Stimulated activated CD4-positive, alpha-beta T cell treated with anti-CD3 and anti-CD28 coated beads, Interleukin-12 subunit alpha, Interleukin-12 subunit beta, amount 100 ng/mL, for 48 hours (primary cell): ENCODE data around the gene CHRNB2.

ENCODE experiments used
- DNase-seq, 3 donors: peaks; one replicate each; pipeline ENCODE4 v3.0.0-alpha.2; 2020; ENCODE audit warnings: low read depth in 2 of 3, low spot score in 1 of 3

Gene CHRNB2

DNA sequence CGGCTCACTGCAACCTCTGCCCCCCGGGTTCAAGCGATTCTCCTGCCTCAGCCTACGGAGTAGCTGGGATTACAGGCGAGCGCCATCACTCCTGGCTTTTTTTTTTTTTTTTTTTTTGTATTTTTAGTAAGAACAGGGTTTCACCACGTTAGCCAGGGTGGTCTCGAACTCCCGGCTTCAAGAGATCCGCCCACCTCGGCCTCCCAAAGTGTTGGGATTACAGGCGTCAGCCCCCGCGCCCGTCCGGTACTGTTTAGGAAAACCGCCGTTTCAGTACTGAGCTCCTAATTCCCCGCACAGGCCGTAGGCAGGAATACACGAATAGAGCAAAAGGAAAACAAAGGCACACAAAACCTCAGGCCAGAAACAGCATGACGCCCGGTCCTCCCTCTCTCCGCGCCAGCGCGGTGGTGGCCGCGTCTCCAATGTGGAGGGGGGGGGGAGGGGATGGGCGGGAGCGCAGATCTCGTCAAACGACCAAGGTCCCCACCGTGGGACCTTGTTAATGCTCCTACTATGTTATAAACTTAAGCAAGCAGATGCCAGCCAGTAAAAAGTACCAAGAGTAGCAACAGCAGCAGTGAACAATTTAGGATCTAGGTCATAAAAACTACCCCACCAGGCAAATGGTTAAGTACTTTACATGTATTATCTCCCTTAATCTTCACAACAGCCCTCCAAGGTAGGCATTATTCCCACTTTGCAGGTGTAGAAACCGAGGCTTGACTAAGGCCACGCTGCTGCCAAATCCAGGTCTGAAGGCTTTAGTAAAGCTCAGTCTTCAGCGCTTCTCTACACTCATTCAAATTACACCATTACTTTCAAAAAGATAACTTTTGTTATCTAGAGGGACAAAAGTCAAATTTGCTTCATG is 41.1 kb downstream of the CHRNB2 start:
- peak in 2 of 3 donors; percentile 23 to 25 for DNase-seq

GRCh38 chr1:154609398-154610380 is 42.1 kb downstream of the CHRNB2 start:
- peak; percentile 23 to 51 (median 40) for DNase-seq

DNA sequence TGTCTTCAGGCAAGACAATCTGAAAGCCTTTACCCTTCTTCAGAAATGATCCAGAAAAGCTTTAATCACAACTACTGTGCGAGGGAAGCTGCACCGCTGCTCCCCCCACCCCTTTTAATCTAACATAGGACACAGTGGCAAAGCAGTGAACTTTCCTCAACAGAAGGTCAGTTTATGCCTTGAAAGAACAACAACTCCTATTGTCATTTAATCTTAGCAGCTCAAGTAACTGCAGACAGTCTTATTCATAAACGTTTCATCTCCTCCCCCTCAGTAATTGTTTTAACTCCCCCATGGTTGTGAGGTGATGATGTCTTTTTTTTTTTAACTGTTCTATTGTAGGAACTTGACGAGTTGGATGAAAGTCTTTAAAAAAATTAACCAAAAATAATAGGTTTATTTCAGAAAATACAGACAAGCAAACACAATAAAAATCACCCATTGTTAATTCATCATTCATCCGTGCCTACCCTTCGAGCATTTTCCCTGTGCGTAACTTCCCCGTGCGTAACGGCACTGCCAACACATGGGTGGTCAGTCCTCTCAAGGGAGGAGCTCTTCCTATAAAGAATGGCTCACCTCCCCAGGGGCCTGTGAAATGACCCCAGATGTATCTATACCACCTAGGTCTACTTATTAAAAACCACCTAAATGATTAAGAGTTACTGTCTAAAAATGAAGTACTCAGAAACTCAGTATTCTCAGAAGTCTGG is 43.7 kb downstream of the CHRNB2 start:
- DNase-seq, result no peak

- no peak for DNase-seq
Measured at GRCh38 chr1:154614247-154614646, 46.7 kb downstream of the CHRNB2 start.

DNA sequence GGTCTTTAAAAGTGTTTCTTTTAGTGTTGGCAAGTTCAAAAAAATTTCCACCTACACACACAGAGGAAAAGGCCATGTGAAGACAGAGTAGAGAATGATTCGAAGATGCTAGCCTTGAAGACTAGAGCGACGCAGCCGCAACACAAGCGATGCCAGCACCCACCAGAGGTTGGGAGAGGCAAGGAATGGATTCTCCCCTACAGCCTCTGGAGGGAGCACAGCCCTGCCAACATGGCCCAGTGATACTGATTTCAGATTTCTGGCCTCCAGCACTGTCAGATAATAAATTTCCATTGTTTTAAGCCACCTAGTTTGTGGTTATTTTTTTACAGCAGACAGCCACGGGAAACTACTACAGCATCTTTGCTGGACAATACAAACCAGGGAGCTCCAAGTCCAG is 47.3 kb downstream of the CHRNB2 start:
- no peak for DNase-seq

DNA sequence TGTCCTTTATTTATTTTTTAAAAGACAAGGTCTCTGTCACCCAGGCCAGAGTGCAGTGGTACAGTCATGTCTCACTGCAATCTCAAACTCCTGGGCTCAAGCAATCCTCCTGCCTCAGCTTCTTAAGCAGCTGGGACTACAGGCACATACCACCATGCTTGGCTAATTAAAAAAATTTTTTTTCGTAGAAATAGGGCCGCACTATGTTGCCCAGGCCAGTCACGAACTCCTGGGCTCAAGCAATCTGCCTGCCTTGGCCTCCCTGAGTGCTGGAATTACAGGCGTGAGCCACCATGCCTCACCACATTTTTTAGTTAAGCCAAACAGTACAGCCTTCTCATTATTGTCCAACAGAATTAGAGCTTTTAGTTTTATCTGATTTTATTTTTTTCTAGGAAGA is 47.8 kb downstream of the CHRNB2 start:
- no peak for DNase-seq

GRCh38 chr1:154616659-154617345 is 49.2 kb downstream of the CHRNB2 start:
- DNase-seq, result no peak

DNA sequence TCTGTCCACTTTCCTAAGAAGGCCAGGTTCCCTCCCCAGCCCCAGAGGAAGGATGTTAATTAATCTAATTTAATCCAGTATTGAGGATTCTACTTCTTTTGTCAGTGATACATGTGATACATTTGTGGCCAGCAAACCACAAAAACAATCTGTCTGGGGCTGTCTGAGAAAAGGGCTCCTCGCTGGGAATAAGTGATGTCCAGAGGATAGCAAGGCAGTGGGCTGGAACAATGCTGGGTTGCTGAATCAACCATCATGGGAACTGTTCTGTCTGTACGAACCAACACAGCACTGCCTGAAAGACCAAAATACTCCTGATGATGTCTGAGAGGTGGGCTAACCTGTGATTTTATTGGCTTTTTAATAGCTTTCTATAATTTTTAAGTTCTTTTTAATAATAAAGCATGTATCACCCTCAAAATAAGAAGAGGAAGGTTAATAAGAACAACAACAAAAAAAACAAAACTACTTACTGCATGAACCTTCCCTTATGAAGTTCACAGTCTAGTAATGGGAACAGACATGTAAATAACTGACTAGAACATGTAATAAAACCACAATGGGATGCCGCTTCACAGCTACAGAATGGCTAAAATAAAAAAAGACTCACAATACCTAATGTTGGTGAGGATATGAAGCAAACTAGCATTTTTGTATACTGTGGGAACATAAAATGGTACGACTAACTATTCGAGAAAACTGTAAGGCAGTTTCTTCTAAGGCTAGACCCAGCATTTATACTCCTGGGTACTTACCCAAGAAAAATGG is 51.8 kb downstream of the CHRNB2 start:
- DNase-seq, result no peak

DNA sequence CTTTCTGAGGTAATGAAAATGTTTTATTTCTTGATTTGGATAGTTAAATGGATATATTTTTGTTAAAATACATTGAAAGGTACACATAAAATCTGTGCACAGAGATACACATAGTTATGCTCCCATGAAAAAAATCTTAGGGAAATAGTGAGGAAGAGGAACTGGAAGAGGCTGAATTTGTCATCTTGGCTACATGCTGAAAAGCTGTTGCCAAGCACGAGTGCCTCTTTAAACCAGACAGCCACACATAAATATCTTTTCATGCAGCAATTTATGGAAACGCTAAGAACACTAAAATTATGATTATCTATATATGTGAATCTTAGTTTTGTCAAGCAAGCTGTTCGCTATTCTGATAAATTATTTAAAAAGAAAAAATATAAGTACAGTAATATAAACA is 53.2 kb downstream of the CHRNB2 start:
- DNase-seq, result no peak

DNA sequence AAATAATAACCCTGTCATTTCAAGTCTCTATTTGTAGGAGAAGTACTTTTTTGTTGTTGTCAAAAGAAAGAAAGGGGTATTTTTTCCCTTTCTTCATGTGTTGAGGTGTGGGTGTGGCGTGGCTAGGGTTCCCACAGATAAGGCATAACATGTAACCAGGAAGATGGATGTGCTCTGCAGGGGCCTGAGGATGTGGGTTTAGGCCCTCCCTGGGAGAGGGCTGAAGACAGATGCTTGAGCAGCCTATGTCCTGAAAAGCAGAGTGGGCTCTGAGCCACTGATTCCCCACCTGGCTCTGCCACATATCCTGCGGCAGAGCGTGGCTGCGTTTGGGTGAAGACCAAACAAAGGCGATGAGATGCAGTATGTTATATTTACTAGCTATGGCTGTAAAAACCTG is 54.3 kb downstream of the CHRNB2 start:
- DNase-seq, result no peak

DNA sequence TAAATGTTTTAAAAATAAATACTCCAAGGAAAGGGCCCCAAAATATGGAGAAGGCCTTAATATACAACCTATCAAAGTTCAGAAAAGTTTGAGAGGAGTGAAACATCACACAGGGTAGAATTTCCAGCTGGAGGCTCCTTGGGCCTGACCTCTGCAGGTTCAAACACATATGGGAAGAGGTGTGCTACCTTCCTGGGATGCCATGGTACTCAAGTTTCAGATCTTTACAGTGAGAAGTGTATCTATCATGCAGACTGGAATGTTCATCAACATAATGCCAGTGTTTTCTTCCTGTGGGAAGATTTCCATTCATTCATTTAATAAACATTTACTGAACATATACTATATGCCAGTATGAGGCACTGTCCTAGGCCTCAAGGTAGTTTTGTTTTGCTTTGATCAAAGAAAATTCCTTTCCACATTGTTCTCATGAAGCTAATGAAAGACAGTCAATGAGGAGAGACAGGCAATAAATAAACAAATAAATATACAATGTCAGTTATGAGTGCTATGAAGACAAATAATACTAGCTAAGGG is 55.0 kb downstream of the CHRNB2 start:
- DNase-seq, result no peak

- DNase-seq, result no peak
Measured at GRCh38 chr1:154623358-154623757, 55.8 kb downstream of the CHRNB2 start.

GRCh38 chr1:154624746-154625643 is 57.4 kb downstream of the CHRNB2 start:
- DNase-seq, result no peak

DNA sequence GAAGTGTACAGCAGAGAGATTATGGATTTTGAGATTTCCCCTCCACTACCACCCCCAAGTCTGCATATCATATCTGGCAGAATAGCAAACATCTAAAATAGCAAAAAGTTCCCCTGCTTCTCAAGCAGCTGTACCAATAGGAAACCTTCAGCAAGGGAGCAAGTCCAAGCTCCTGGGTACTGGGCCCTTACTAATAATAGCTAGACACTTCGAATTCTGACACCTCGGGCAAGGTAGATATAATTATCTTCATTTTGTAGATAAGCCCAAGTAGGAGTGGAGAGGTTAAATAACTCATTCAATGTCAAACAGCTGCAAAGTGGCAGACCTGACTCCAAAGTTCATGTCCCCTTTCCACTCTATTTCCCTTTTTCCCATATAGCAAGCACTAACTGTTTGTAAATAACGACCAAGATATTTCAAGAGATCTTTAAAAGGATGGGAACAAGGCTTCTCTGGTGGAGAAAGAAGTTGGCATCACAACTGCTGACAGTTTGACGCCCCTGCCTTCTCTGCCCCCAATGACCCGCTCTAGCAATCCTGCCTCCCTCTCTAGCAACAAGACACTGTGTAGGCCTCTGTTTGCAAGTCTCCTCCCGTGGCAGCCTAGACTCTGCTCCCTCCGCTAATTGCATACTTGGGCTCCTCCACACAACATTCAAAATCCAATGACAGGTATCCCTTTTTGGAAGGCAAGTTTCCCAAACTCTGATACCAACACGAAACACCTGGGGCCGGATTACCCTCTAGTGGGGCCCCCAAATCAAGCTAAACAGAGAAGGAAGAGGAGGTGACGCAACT is 59.1 kb downstream of the CHRNB2 start:
- no peak for DNase-seq

DNA sequence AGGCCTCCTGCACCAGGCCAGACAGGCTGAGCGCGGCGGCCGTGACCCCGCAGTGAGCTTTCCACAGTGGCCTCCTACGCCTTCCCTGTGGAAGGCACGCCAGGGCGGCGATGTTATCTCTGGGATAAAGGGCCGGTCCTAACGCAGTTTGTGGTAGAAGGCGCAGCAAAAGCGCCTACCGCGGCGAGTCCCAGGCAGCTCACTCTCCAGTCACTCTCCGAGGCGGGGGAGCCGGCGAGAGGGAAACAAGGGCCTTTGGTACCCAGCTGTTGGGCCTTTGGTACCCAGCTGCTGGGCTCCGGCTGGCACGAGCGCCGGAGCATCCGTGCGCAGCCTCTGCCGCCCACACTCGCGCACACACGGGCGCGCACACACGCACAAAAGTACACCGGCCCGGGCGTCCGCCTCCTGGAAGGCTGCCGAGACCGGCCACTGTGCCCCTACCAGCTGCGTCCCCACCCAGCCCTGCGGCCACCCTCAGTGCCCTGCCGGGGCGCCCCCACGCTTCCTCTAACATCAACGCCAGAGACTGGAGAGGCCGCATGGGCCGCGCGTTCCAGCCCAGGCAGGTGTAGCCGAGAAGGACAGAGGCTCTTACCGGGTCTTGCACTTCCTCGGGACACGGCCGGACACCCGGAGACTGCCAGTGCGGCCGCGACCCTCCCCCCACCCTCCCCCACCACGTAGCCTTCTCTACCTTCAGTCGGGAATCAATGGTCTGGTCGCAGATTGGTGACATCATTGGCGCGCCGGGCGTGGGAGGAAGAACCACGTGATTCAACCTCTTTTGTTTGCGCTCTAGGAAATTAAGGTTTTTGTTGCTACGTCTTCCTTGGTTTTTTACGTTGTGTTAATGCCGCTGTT is 59.9 kb downstream of the CHRNB2 start:
- DNase-seq, result peak; percentile 87 to 97 (median 89)

DNA sequence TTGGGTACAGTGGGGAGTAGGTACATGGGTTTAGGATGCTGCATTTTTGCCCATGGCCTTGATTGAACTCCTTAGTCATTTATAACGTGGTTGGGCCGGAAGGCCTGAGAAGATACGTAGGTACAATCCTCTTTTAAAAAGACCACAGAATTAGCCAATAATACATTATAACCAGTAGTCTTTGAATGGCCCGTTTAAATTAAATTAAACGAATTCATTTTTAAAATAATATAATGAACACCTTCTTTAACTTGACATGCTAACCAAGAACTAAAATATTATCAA is 60.5 kb downstream of the CHRNB2 start:
- DNase-seq, result no peak

- DNase-seq, result no peak
Measured at GRCh38 chr1:154629061-154629674, 61.6 kb downstream of the CHRNB2 start.
